ENCODE measurements around the gene TNFSF12. TPM values are rescaled to one million over a fixed set of nuclear protein-coding genes. Genes with fewer than 3 reads are reported as not detected.

Gene TNFSF12
- total and polyA plus RNA-seq, 9 of the 15 experiments (the other 6 are each of a cell fraction or from before 2014, with no cell fraction given), result 0.03 to 0.95 (median 0.19) TPM; not detected in 3

DNA sequence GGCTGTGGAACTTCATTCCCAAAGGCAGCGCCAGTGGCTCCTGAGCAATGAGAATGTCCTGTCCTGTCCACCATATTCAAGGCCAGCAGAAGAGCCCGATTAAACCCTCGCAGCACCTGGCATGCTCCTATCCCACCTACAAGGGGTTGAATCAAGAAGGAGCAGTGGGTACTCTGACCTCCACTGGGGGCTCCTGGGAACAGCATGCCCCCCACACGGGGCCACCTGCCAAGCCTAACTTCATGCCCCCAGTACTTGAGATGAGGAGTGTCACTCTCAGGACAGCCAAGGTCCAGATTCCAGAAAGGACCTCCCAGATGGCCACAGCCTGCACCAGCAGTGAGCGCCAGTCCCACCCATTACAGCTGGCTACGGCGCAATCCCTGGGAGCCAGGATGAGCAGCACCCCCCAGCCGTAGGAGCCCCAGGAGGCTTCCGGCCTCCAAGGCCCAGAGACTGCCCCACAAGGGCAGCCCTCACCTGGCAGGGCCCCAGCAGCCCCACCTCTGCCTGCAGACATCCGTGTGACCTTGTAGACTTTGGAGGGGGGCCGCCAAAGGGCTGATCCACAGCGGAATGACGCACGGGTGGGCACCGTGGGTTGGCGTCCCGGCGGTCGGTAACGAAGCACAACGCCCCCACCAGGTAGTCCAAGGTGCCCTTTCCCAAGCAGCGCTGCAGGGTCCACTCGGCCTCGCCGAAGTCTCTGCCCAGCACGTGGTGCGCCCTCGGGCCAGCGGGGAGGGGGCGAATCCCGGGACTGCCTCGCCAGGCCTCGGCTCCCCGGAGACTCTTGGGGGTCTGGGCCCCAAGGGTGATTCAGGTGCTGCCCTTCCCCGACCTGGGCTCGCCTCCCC is 33.8 kb downstream of the TNFSF12 start:
- WGBS (ENCODE audit: insufficient coverage, low coverage, missing lambda C conversion rate), result 78% methylated on average over 8 of the region's 36 CpGs
- no peak for DNase-seq (ENCODE audit: extremely low read depth in 1 of 4, low spot score in 3 of 4)
- no peaks in the 10 kb centered on the region for H3K9me3 ChIP-seq (replicated peaks; ENCODE audit: control insufficient read depth, insufficient read depth, low read depth, low read length)
- H3K9ac ChIP-seq (ENCODE audit: insufficient read depth in 1 of 2, low read depth in 2 of 2, low read length in 2 of 2), result peak overlapping the region; percentile 96 to 98
- H3K4me3 ChIP-seq, result peak overlapping the region; percentile 47
- H3K4me2 ChIP-seq (ENCODE audit: insufficient read depth, low read length), result peak overlapping the region; percentile 94
- no peaks in the 10 kb centered on the region for H3K27me3 ChIP-seq (ENCODE audit: control insufficient read depth in 2 of 2, insufficient read depth in 2 of 2, low read length in 2 of 2)
- peaks cover 75% of the 10 kb centered on the region for H3K79me2 ChIP-seq (ENCODE audit: control insufficient read depth, insufficient read depth, low read length)
- peaks cover 58 to 72% of the 10 kb centered on the region in 2 experiments for H3K4me1 ChIP-seq (replicated peaks in 1 of 2; ENCODE audit: control insufficient read depth in 2 of 2, insufficient read depth in 2 of 2, low read length in 2 of 2)
- ChIA-PET POLR2A (interaction anchor here (1.2 to 3.4 kb wide), 3 partner anchors 10 to 104 kb away, joined by 7 to 46 read pairs (median 35); partner anchors contain the start of genes ATP1B2, TP53 and WRAP53), CTCF (ENCODE audit: low intra/inter-chr PET ratio) (no interaction called here)
- peak overlapping the region; percentile 99 for H3K27ac ChIP-seq (ENCODE audit: extremely low read depth, low read depth, low read length)
- peaks cover 8% of the 10 kb centered on the region; the same call in 1 of the 2 replicates for H4K20me1 ChIP-seq (replicated peaks; ENCODE audit: control insufficient read depth, insufficient read depth, low read length)
- H3K9me1 ChIP-seq (ENCODE audit: control insufficient read depth, insufficient read depth, low read length), result no peaks in the 10 kb centered on the region
- intact Hi-C loops (cut with micrococcal nuclease) (loop anchor here (5.0 kb wide), 1 partner anchor 35 kb away; no protein-coding TSS in a partner anchor), in situ Hi-C loops (cut with MboI) (no loop called here)
- no peak for ATAC-seq
- peak overlapping the region; percentile 98 for H2AFZ ChIP-seq (ENCODE audit: low read depth, low read length)
- peaks cover 29% of the 10 kb centered on the region for H3K36me3 ChIP-seq (ENCODE audit: control insufficient read depth, insufficient read depth, low read length)
- no peak for FAIRE-seq
- BruUV-seq (replicated peaks), result no TSS peak
- TF ChIP-seq DACH1 (IDR thresholded peaks at IDR 0.05; ENCODE audit: partially characterized antibody) (no peak), RNF2 (IDR thresholded peaks at IDR 0.05) (no peak), ATF3 (IDR thresholded peaks at IDR 0.05) (no peak), ATF3 (CRISPR knock-in tag; conservative IDR thresholded peaks at IDR 0.05) (no peak), SREBF2 (CRISPR knock-in tag; IDR thresholded peaks at IDR 0.05) (no peak), KAT8 (IDR thresholded peaks at IDR 0.05; ENCODE audit: low read depth) (no peak), TFAM (CRISPR knock-in tag; conservative IDR thresholded peaks at IDR 0.05) (no peak), MAFK (IDR thresholded peaks at IDR 0.05; ENCODE audit: low read length) (no peak), ZNF589 (CRISPR knock-in tag; IDR thresholded peaks at IDR 0.05; ENCODE audit: low read depth) (no peak), YY1 (IDR thresholded peaks at IDR 0.05; ENCODE audit: borderline replicate concordance in 1 of 3, control insufficient read depth in 1 of 3, extremely low read depth in 1 of 3, insufficient read depth in 3 of 3, insufficient read length in 1 of 3, insufficient replicate concordance in 2 of 3, low read depth in 1 of 3, low read length in 2 of 3) (no peak), ZNF707 (CRISPR knock-in tag; conservative IDR thresholded peaks at IDR 0.05) (0 out of 2 replicates have a peak, but pooled peaks have one; percentile 15)
- TF ChIP-seq, protein P1, sequence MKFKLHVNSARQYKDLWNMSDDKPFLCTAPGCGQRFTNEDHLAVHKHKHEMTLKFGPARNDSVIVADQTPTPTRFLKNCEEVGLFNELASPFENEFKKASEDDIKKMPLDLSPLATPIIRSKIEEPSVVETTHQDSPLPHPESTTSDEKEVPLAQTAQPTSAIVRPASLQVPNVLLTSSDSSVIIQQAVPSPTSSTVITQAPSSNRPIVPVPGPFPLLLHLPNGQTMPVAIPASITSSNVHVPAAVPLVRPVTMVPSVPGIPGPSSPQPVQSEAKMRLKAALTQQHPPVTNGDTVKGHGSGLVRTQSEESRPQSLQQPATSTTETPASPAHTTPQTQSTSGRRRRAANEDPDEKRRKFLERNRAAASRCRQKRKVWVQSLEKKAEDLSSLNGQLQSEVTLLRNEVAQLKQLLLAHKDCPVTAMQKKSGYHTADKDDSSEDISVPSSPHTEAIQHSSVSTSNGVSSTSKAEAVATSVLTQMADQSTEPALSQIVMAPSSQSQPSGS (CRISPR knock-in tag; IDR thresholded peaks at IDR 0.05), result no peak
- TF ChIP-seq, protein P2, sequence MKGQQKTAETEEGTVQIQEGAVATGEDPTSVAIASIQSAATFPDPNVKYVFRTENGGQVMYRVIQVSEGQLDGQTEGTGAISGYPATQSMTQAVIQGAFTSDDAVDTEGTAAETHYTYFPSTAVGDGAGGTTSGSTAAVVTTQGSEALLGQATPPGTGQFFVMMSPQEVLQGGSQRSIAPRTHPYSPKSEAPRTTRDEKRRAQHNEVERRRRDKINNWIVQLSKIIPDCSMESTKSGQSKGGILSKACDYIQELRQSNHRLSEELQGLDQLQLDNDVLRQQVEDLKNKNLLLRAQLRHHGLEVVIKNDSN (CRISPR knock-in tag; IDR thresholded peaks at IDR 0.05), result peak; percentile 56
- TF ChIP-seq, protein P3, sequence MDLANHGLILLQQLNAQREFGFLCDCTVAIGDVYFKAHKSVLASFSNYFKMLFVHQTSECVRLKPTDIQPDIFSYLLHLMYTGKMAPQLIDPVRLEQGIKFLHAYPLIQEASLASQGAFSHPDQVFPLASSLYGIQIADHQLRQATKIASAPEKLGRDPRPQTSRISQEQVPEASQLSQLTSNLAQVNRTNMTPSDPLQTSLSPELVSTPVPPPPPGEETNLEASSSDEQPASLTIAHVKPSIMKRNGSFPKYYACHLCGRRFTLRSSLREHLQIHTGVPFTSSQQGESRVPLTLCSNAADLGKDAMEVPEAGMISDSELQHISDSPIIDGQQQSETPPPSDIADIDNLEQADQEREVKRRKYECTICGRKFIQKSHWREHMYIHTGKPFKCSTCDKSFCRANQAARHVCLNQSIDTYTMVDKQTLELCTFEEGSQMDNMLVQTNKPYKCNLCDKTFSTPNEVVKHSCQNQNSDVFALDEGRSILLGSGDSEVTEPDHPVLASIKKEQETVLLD (IDR thresholded peaks at IDR 0.05), result no peak
- TF ChIP-seq, protein P4, sequence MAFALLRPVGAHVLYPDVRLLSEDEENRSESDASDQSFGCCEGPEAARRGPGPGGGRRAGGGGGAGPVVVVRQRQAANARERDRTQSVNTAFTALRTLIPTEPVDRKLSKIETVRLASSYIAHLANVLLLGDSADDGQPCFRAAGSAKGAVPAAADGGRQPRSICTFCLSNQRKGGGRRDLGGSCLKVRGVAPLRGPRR (CRISPR knock-in tag; IDR thresholded peaks at IDR 0.05), result no peak
